WERI-Rb-1 (cell line): ENCODE measurements around the gene ROR1.

Experiments
- DNase-seq: peaks from one replicate; pipeline ENCODE4 v3.0.0-alpha.2; 2020
- H3K27ac ChIP-seq: fragments of 250-450 bp; sonication (Bioruptor Pico); 2 replicates; pipeline ENCODE4 v1.5.1; 2020; ENCODE audit warnings: mild to moderate bottlenecking, moderate library complexity
- H3K27me3 ChIP-seq: fragments of 250-450 bp; sonication (Bioruptor Pico); 2 replicates; pipeline ENCODE4 v1.5.1; 2021; ENCODE audit warnings: mild to moderate bottlenecking, low read depth, moderate library complexity; ENCODE audit not compliant: insufficient read depth, severe bottlenecking
- H3K36me3 ChIP-seq: fragments of 250-450 bp; sonication (Bioruptor Pico); 2 replicates; pipeline ENCODE4 v1.5.1; 2020; ENCODE audit warnings: mild to moderate bottlenecking, moderate library complexity
- H3K4me3 ChIP-seq: 2 replicates; pipeline ENCODE4 v1.5.1; 2011; ENCODE audit warnings: low read depth, mild to moderate bottlenecking, control low read depth, low read length
- H3K9me3 ChIP-seq: fragments of 250-450 bp; sonication (Bioruptor Pico); 2 replicates; pipeline ENCODE4 v1.5.1; 2021; ENCODE audit warnings: mild to moderate bottlenecking, moderate library complexity; ENCODE audit not compliant: severe bottlenecking
- TF ChIP-seq, protein P1 (sequence below): IDR thresholded peaks from 2 replicates; pipeline ENCODE4 v1.5.1; 2011; ENCODE audit warnings: low read depth, mild to moderate bottlenecking, control low read depth, inconsistent platforms, low read length

ROR1 gene

DNA sequence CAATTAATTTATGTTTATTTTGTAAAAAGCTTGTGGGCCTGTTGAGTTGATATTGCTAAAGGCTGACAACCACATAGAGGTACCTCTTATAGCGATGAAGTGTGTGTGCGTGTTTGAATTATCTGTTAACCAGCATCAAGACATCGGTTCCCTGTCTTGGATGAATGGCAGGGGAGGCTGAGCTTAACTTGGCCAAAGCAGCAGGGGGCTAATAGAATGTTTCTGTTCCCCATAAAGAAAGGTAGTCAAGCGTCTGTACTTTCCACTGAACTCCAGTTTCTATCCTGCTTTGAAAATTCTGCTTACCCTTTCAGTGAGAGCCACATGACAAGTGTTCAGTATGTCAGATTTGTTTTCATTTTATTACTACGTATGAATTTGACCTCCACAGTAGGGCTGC lies 63.0 kb downstream of the ROR1 start:
- no peak overlapping the region for H3K27ac ChIP-seq
- no peaks in the 10 kb centered on the region for H3K36me3 ChIP-seq
- H3K9me3 ChIP-seq = no peaks in the 10 kb centered on the region
- no peak for DNase-seq
- no peak overlapping the region for H3K4me3 ChIP-seq
- TF ChIP-seq, protein P1, sequence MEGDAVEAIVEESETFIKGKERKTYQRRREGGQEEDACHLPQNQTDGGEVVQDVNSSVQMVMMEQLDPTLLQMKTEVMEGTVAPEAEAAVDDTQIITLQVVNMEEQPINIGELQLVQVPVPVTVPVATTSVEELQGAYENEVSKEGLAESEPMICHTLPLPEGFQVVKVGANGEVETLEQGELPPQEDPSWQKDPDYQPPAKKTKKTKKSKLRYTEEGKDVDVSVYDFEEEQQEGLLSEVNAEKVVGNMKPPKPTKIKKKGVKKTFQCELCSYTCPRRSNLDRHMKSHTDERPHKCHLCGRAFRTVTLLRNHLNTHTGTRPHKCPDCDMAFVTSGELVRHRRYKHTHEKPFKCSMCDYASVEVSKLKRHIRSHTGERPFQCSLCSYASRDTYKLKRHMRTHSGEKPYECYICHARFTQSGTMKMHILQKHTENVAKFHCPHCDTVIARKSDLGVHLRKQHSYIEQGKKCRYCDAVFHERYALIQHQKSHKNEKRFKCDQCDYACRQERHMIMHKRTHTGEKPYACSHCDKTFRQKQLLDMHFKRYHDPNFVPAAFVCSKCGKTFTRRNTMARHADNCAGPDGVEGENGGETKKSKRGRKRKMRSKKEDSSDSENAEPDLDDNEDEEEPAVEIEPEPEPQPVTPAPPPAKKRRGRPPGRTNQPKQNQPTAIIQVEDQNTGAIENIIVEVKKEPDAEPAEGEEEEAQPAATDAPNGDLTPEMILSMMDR = no peak
- H3K27me3 ChIP-seq = no peaks in the 10 kb centered on the region

DNA sequence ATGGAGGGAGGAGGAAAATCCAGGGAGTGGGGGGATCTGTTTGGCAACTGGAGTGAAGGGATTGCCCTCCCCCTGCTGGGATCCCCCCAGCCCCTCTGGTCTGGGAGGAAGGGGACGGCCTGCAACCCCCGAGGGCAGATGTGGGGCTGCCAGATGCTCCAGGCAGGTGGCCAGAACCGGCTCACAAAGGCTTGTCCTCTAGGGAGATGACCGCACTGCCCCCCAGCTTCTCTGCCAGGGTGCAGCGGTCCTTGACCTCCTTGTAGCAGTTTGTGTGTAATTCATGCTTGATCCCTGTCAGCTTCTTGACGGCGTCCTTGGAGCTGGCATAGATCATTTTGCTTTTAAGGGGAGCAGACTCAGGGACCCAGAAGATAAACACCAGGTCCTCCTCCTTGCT lies 69.2 kb downstream of the ROR1 start:
- H3K36me3 ChIP-seq = no peaks in the 10 kb centered on the region
- no peak overlapping the region for H3K4me3 ChIP-seq

DNA sequence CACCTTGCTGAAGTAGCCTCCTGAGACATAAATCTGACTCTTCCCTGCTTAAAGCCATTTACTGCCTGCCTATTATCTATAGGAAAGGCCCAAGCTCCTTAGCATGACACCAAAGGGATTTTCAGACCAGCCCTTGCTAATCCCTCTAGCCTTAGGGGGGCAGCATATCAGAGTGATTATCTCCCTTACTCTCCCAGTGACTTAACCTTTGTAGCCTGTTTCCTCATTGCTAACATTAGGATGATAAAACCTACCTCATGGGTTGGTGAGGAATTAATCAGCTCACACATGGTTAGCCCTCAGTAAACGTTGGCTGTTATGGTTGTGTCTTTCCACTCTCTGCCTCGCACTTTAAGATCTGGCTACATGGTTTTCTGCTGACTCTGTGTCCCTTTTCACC lies 70.1 kb downstream of the ROR1 start:
- peak overlapping the region; percentile 64 for H3K27ac ChIP-seq
- DNase-seq = peak; percentile 86

More for the DNA sequence above, 69.2 kb downstream of the ROR1 start:
- Histone ChIP-seq H3K27ac (no peak overlapping the region), H3K27me3 (no peaks in the 10 kb centered on the region), H3K9me3 (no peaks in the 10 kb centered on the region)
- DNase-seq = peak; percentile 60
- TF ChIP-seq, protein P1 = 0 out of 2 replicates have a peak, but pooled peaks have one; percentile 4

DNA sequence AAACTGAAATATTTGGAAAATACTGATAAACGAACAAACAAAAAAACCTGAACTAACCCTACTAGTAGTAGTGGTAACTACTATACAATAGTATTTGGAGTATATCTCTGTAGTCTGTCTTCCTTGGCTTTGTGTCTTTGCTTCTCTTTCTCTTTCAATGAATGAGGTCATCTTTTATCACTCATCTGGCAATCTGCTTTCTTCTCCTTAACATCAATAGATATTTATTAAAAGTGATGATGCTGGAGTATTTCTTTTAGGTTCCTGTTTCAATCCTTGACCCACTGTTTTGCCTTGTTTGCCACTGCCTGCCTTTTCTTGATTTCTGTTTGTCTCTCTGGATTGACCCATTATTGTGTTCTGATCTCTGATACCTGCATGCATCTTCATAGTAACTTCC lies 71.5 kb downstream of the ROR1 start:
- Histone ChIP-seq H3K4me3 (no peak overlapping the region), H3K9me3 (no peaks in the 10 kb centered on the region), H3K27me3 (no peaks in the 10 kb centered on the region), H3K36me3 (no peaks in the 10 kb centered on the region), H3K27ac (no peak overlapping the region; the same call in none of the 2 replicates)
- TF ChIP-seq, protein P1 = no peak
- no peak for DNase-seq

More for the DNA sequence above, 70.1 kb downstream of the ROR1 start:
- Histone ChIP-seq H3K9me3 (no peaks in the 10 kb centered on the region), H3K4me3 (no peak overlapping the region), H3K36me3 (no peaks in the 10 kb centered on the region), H3K27me3 (no peaks in the 10 kb centered on the region)
- TF ChIP-seq, protein P1 = no peak

DNA sequence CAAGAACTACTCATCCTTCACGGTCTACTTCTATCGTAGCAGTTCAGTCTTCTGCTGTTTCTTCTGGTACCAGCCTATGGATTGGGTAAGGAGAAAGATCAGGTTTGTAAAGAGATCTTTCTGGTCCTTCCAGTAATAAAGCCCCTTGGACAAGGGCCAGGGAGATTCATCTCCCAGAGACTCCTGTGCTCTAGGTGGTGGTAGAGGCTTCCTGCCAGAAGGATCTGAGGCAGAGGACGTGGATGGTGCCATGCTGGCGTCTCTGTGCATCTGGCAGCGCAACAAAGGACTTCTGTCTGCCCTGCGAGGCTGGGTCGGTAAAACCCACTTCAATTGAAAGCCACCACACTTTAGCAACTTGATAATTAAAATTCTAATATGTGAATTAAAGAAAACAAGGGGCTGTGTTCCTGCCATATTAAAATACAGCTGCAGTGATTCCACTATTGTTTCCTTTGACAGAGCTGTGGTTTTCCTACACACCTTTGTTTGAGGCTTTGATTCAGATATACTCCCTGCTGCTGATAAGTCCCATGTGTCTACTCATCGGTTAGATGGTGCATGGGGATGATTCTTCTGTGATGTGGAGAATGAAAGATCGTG lies 73.6 kb downstream of the ROR1 start:
- no peak overlapping the region for H3K4me3 ChIP-seq
- H3K9me3 ChIP-seq = no peaks in the 10 kb centered on the region
- no peak for DNase-seq
- H3K27ac ChIP-seq = no peak overlapping the region
- TF ChIP-seq, protein P1 = no peak
- no peaks in the 10 kb centered on the region for H3K27me3 ChIP-seq
- no peaks in the 10 kb centered on the region for H3K36me3 ChIP-seq

DNA sequence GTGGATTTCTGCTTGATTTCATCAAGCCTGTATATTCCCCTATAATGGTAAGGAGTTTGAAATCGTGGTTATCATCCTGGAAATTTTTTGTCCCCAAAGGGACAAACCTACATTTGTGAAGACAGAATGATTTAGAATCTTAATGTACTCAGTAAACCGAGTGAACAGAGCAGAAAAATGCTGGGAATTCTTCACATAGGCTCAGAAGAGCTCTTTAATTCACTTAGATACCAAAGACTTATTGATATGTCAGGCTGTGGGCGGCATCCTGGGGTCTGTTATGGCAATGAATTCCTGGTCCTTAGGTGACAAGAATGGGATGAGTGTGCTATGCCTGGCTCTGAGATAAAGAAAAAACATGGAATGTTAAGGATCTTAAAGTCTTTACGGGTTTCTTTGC lies 74.9 kb downstream of the ROR1 start:
- TF ChIP-seq, protein P1 = no peak
- Histone ChIP-seq H3K27ac (no peak overlapping the region), H3K9me3 (no peaks in the 10 kb centered on the region), H3K36me3 (no peaks in the 10 kb centered on the region), H3K27me3 (no peaks in the 10 kb centered on the region), H3K4me3 (no peak overlapping the region)
- DNase-seq = no peak
